Activated CD8-positive, alpha-beta T cell treated with anti-CD3 and anti-CD28 coated beads for 36 hours (primary cell): Measurements from ENCODE around the gene NSD1. TPM values are rescaled to one million over a fixed set of nuclear protein-coding genes. Genes with fewer than 3 reads are reported as not detected.

Source experiments
- ATAC-seq: fragments of 200-7000 bp; cut with Tn5 transposase; one replicate; pipeline ENCODE4 v1.10.0; 2021; ENCODE audit warnings: mild to moderate bottlenecking, moderate library complexity
- CTCF ChIA-PET: fragments of 350-600 bp; sonication (Branson Sonifier 250); formaldehyde crosslinking; loops from one replicate; lab custom pipeline; 2021; ENCODE audit warnings: antibody characterized with exemption; lab: Charles Lee
- POLR2A ChIA-PET: fragments of 350-600 bp; sonication (Branson Sonifier 250); formaldehyde crosslinking; loops from one replicate; lab custom pipeline; 2021; ENCODE audit warnings: antibody characterized with exemption; lab: Charles Lee
- DNase-seq: peaks from one replicate; pipeline ENCODE4 v3.0.0-alpha.2; 2020
- H3K27ac Mint-ChIP-seq: one replicate; pipeline ENCODE4 v1.8.0; 2021; ENCODE audit warnings: mild to moderate bottlenecking, mixed read lengths
- H3K27me3 Mint-ChIP-seq: one replicate; pipeline ENCODE4 v1.8.0; 2021; ENCODE audit warnings: mixed read lengths
- H3K36me3 Mint-ChIP-seq: one replicate; pipeline ENCODE4 v1.8.0; 2021; ENCODE audit warnings: low read depth, mixed read lengths
- H3K4me1 Mint-ChIP-seq: one replicate; pipeline ENCODE4 v1.8.0; 2021; ENCODE audit warnings: low read depth, mixed read lengths
- H3K4me3 Mint-ChIP-seq: one replicate; pipeline ENCODE4 v1.8.0; 2021; ENCODE audit warnings: mild to moderate bottlenecking, moderate library complexity, mixed read lengths
- H3K9me3 Mint-ChIP-seq: one replicate; pipeline ENCODE4 v1.8.0; 2021; ENCODE audit warnings: mixed read lengths
- CTCF ChIP-seq: fragments of 200-600 bp; IDR thresholded peaks from one replicate; pipeline ENCODE4 v1.8.0; 2022; ENCODE audit warnings: antibody characterized with exemption, mild to moderate bottlenecking
- intact Hi-C: fragments of 100-400 bp; cut with micrococcal nuclease; formaldehyde crosslinking; loops from one replicate; pipeline ENCODE4 v1.10.0; 2022
- total RNA-seq, 2 experiments: library from RNA; stranded (reverse); gene quantifications; one replicate each; pipeline ENCODE4 v1.2.3, GENCODE V29; 2021

The NSD1 gene
- total RNA-seq, 2 experiments from 2014 or later, result 60.1 to 64.8 TPM

DNA sequence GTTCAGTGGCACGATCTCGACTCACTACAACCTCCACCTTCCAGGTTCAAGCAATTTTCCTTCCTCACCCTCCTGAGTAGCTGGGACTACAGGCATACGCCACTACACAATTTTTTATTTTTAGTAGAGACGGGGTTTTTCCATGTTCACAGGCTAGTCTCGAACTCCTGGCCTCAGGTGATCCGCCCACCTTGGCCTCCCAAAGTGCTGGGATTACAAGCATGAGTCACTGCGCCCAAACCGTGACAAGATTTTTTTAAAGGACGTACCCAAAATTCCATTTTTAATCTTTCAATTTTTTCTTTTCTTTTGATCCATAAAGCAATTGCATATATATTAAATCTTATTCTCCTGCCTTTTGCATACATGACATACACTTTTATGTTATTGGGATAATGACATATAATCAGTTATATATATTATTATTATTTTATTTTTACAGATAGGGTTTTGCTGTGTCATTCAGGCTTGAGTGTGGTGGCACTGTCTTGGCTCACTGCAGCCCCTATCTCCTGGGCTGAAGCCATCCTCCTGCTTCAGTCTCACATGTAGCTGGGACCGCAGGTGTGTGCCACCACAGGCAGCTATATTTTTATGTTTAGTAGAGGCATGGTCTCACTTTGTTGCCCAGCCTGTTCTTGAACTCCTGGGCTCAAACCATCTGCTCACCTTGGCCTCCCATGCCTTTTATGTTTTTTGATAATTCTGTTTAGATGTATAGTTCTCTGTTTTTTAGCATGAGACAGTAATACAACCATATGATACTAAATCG, 98.1 kb downstream of the NSD1 start:
- no peak overlapping the region for H3K27ac Mint-ChIP-seq
- peaks cover 11% of the 10 kb centered on the region for H3K4me1 Mint-ChIP-seq
- H3K27me3 Mint-ChIP-seq, result no peaks in the 10 kb centered on the region
- ATAC-seq (no peak), DNase-seq (no peak)
- H3K9me3 Mint-ChIP-seq, result no peaks in the 10 kb centered on the region
- peaks cover 11% of the 10 kb centered on the region for H3K36me3 Mint-ChIP-seq
- intact Hi-C loops, result no loop called here
- ChIA-PET POLR2A (no interaction called here), CTCF (interaction anchor here (1.6 kb wide), 1 partner anchor 118 kb away, joined by 5 read pairs; no protein-coding TSS in a partner anchor)
- TF ChIP-seq CTCF, result no peak
- H3K4me3 Mint-ChIP-seq, result no peak overlapping the region

DNA sequence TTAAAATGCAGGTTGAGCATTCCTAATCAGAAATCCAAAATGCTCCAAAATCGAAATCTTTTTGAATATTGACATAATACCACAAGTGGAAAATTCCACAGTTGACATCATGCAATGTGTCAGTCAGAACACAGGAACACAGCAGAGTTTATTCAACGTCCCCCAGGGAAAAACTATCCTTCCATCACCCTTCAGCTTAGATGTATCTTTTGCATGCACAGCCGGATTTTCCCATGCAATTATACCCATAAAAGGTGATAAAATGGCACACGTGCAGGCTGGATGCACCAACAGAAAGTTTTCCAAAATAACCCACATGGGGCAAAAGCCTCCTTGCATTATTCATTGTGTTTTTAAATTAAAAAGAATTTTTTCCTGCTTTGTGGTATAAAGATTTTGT, 98.8 kb downstream of the NSD1 start:
- POLR2A ChIA-PET, result no interaction called here
- no peak for DNase-seq
- ATAC-seq, result no peak
- TF ChIP-seq CTCF, result no peak
- intact Hi-C loops, result no loop called here
- Mint-ChIP-seq H3K27me3 (no peaks in the 10 kb centered on the region), H3K36me3 (peaks cover 14% of the 10 kb centered on the region), H3K4me1 (peaks cover 11% of the 10 kb centered on the region), H3K4me3 (no peak overlapping the region), H3K9me3 (no peaks in the 10 kb centered on the region), H3K27ac (no peak overlapping the region)
- CTCF ChIA-PET, result interaction anchor here (1.6 kb wide), 1 partner anchor 119 kb away, joined by 5 read pairs; no protein-coding TSS in a partner anchor

GRCh38 chr5:177232761-177233160, 99.2 kb downstream of the NSD1 start:
- TF ChIP-seq CTCF, result no peak
- ChIA-PET POLR2A (no interaction called here), CTCF (interaction anchor here (0.6 to 1.6 kb wide), 3 partner anchors 18 to 579 kb away, joined by 3 to 5 read pairs (median 4); no protein-coding TSS in a partner anchor)
- peaks cover 16% of the 10 kb centered on the region for H3K36me3 Mint-ChIP-seq
- no peak overlapping the region for H3K27ac Mint-ChIP-seq
- H3K9me3 Mint-ChIP-seq, result no peaks in the 10 kb centered on the region
- H3K27me3 Mint-ChIP-seq, result no peaks in the 10 kb centered on the region
- DNase-seq (no peak), ATAC-seq (no peak)
- peaks cover 11% of the 10 kb centered on the region for H3K4me1 Mint-ChIP-seq
- intact Hi-C loops, result no loop called here
- no peak overlapping the region for H3K4me3 Mint-ChIP-seq

GRCh38 chr5:177233206-177233605, 99.6 kb downstream of the NSD1 start:
- TF ChIP-seq CTCF, result no peak
- ATAC-seq (no peak), DNase-seq (no peak)
- no peaks in the 10 kb centered on the region for H3K27me3 Mint-ChIP-seq
- H3K4me1 Mint-ChIP-seq, result peaks cover 11% of the 10 kb centered on the region
- CTCF ChIA-PET, result interaction anchor here (0.6 to 1.6 kb wide), 5 partner anchors 17 to 580 kb away, joined by 3 to 5 read pairs (median 3); no protein-coding TSS in a partner anchor
- no peak overlapping the region for H3K4me3 Mint-ChIP-seq
- POLR2A ChIA-PET, result no interaction called here
- intact Hi-C loops, result no loop called here
- no peak overlapping the region for H3K27ac Mint-ChIP-seq
- peaks cover 20% of the 10 kb centered on the region for H3K36me3 Mint-ChIP-seq
- H3K9me3 Mint-ChIP-seq, result no peaks in the 10 kb centered on the region

- H3K4me3 Mint-ChIP-seq, result no peak overlapping the region
- DNase-seq (no peak), ATAC-seq (no peak)
- ChIA-PET POLR2A (no interaction called here), CTCF (interaction anchor here (0.8 to 2.3 kb wide), 5 partner anchors 11 to 120 kb away, joined by 3 to 7 read pairs (median 3); no protein-coding TSS in a partner anchor)
- intact Hi-C loops, result no loop called here
- no peaks in the 10 kb centered on the region for H3K27me3 Mint-ChIP-seq
- no peaks in the 10 kb centered on the region for H3K9me3 Mint-ChIP-seq
- H3K4me1 Mint-ChIP-seq, result peaks cover 11% of the 10 kb centered on the region
- no peak for TF ChIP-seq CTCF
- H3K36me3 Mint-ChIP-seq, result peaks cover 21% of the 10 kb centered on the region
- H3K27ac Mint-ChIP-seq, result no peak overlapping the region
Measured at GRCh38 chr5:177233802-177234201, 100.2 kb downstream of the NSD1 start.
